LNCAP (cell line): ENCODE data around the gene ACTN4.

ENCODE experiments used
- CTCF ChIP-seq: fragments of 450-650 bp; IDR thresholded peaks from 2 replicates; pipeline ENCODE4 v1.5.1; 2017; ENCODE audit warnings: mild to moderate bottlenecking

The ACTN4 gene

GRCh38 chr19:38647368-38647965 lies at the start of gene ACTN4:
TSS of gene ACTN4 (plus strand) at chr19:38647649. CDS start at chr19:38647746, 97 bp downstream.
- no peak for TF ChIP-seq CTCF

GRCh38 chr19:38599722-38600121 lies 47.7 kb upstream of the ACTN4 start:
- TF ChIP-seq CTCF: no peak

GRCh38 chr19:38606131-38606530 lies 41.3 kb upstream of the ACTN4 start:
- TF ChIP-seq CTCF: no peak

GRCh38 chr19:38614289-38614688 lies 33.2 kb upstream of the ACTN4 start:
- TF ChIP-seq CTCF: no peak

GRCh38 chr19:38615007-38615581 lies 32.4 kb upstream of the ACTN4 start:
- no peak for TF ChIP-seq CTCF

- no peak for TF ChIP-seq CTCF
Observed at GRCh38 chr19:38616265-38616664, 31.2 kb upstream of the ACTN4 start.

- TF ChIP-seq CTCF: no peak
Observed at GRCh38 chr19:38617283-38617763, 30.1 kb upstream of the ACTN4 start.
